HG03064 (cell line): ENCODE data around the gene ZNF410.
"Not testable (repeated sequence)": the region's sequence is repeated elsewhere in the genome, so short reads cannot be mapped to it uniquely, and the experiment has no call there.

ENCODE experiments used
- ATAC-seq: cut with Tn5 transposase; IDR thresholded peaks from one replicate; pipeline ENCODE4 v1.9.1; 2021; ENCODE audit warnings: low read depth; ENCODE audit not compliant: unreplicated experiment

Gene ZNF410

DNA sequence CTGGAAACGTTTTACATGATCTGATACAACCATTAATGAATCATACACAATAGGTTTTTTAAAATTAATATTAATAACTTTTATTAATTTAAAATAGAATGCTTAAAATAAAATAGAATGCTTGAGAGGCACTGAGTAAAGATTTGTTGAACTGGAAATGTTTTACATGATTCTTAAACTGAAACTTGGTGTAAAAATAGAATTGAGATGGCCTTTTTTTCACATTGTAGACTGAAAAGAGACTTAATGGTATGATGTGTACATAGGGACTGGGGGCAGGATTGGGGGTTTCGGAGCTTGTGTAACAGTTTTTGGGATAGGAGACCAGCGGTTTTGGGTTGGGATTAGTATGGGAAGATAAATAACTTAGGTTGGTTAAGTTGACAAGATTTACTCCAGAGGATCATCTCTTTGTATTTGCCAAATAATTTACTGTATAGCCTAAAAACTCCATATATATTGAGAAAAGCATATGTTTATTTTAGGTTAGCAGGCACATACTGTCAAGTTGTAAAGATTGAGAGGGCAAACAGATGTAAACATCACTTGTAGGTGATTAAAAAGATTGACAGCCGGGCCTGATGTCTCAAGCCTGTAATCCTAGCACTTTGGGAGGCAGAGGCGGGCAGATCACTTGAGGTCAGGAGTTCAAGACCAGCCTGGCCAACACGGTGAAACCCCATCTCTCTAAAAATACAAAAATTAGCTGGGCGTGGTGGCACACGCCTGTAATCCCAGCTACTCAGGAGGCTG lies 2.0 kb upstream of the ZNF410 start:
- ATAC-seq = no peak

DNA sequence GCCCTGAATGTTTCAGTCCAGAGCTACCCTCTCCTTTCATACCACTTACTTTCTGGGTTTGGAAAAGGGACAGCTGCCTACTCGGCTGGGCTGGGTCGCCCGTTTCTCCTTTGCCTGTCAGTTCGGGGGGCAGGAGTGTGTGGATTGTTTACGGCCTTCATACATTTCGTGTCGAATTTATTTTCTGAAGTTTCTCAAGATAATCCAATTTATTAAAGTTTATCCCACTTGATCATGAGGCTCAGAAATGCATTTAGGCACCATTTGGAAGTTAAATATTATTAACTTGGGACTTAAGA lies 608 bp downstream of the ZNF410 start:
- ATAC-seq = no peak

DNA sequence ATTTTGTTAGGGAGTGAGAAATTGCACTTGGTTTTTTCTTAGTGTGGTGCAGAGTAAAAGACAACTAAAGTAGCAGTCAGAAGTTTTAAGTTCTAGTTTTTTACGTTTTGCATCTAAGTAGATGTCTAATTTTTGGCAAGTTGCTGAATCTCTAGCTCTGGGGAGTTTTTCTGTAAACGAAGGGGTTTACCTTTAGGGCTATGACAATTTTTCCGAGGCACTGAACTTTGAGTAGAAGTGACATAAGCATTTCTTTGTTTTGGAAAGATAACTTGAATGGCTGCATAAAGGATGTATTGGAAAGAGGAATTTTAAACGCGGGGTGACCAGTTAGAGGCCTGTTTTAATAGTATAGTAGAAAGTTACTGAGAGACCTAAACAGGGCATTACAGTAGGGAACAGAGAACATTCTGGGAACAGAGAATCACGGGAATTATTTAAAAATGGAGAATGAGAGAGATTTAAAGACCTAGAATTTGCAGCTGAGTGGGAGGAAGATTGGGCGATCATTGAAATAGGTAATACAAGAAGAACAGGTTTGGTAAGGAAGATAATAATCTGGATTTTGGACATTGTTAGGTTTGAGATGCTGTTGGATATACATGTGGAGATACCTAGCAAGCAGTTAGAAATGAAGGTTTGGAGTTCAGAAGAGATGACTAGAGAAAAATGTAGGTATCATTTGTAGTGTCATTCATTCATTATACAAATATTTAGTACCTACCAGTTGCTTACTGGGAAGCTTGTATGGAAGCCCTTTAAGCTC lies 1.2 kb downstream of the ZNF410 start:
- no peak for ATAC-seq

DNA sequence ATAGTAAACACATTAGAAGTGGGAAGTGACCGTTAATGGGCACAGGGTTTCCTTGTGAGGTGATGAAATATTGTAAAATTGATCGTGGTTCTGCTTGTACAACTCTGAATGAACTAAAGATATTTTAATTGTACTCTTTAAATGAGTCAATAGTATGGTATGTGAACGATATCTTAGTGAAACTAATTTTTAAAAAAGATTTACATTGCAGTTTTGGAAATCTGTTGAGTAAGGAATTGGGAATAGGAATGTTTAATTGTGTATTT lies 1.7 kb downstream of the ZNF410 start:
- no peak for ATAC-seq

DNA sequence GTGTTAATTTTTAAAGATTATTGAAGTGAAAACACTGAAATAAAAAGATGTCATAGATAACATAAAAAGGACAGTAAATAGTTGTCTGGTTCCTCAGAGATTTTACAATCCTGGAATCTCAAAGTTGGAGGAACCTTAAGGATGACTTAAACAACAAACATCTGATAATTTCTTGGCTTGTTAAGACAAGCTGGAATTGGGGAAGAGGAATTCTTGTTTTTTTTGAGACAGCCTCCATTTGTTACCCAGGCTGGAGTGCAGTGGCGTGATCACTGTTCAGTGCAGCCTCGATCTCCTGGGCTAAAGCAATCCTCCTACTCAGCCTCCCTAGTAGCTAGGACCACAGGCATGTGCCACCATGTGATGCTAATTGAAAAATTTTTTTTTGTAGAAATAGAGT lies 2.3 kb downstream of the ZNF410 start:
- no peak for ATAC-seq

DNA sequence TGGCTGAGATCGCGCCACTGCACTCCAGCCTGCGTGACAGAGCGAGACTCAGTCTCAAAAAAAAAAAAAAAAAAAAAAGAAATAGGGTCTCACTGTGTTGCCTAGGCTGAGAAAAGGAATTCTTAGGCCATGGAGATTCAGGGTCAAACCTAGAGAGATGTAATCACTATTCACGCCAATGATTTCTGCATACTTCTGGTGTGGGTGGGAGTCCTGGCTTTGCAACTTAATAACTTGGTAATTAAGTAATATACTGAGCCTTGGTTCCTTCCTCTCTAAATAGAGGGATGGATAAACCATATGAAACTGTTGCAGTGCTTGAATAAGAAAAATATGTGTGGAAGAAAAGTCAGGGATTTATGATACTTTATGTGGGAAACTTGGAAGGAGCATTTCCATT lies 2.7 kb downstream of the ZNF410 start:
- ATAC-seq = no peak

DNA sequence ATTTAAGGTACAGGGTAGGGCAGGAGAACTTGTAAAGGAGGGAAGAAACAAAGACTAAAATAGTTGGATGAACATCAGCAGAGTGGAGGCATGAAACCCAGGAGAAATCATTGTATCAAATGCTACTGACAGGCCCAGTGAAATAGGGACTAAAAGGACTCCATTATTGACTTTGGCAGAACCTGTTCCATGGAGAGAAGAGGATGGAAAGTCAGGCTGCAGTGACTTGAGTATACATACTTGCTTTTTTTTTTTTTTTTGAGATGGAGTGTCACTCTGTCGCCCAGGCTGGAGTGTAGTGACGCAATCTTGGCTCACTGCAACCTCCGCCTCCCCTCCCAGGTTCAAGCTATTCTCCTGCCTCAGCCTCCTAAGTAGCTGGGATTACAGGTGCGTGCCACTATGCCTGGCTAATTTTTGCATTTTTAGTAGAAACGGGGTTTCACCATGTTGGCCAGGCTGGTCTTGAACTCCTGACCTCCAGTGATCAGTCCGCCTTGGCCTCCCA lies 7.6 kb downstream of the ZNF410 start:
- not testable (repeated sequence) for ATAC-seq

DNA sequence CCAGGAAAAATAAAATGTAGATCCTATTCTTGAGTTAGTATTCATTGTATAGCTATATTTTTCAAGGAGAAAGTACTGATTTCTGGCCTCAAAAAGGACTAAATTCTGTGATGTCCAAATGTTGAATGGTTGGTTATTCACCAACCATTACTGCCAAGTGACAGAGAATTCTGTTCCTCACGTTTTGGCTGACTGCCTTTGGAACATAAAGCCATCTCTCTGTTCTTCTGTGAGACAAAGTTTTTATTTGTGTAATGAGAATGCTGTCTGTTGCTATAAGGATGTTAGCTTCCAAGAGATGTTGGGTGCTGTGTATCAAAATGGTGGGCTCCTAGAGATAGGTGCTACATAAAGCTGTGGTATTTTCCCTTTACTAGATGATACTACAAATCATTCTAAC lies 9.3 kb downstream of the ZNF410 start:
- no peak for ATAC-seq

DNA sequence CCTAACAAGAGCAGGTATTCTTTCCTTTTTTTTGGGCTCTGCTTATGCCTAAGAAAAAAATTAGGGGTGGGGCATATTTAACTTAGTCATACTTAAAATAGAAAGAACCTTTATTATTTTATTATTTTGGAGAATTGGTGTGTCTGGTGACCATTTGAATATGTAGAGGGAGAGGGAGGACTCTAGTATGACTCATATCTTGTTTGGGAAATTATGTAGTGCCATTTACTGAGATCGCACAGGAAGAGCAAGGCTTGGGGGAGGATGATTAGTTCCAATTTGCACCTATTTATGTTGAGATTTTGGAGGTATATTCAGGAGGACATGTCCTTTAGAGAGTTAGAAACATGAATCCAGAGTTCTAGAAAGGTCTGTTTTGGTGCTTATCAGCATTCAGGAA lies 9.9 kb downstream of the ZNF410 start:
- no peak for ATAC-seq

DNA sequence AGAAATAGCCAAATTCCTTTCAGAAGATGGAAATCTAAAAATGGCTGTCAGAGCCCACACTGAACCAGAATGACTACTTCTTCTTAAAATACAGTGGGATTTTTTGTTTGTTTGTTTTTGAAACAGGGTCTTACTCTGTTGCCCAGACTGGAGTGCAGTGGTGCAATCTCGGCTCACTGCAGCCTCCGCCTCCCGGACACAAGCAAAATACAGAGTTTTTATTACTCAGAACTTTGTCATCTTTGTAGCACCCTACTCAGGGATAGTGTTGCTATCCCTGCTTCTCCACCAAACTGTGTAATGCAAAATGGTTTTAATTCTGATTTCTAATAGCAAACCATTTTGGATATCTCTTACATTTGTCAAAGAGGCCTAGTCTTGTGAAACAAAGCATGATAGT lies 16.4 kb downstream of the ZNF410 start:
- no peak for ATAC-seq

DNA sequence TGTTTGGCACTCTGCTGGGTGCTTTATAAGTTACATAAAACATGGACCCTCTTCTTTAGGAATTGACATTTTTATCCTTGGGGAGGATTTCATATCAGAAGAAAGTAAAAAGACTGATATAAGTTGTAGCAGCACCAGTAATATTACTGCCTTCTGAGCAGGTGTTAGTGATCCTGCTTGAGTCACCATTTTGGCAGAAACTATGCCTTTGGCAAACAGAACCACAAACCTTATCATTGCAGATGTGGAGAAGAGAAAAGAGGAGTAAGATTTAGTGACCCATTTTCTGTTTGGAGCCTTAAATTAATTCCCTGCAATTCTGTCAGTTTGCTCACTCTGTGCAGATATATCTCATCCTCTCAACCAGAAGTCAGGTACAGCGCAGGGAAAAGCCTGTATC lies 23.0 kb downstream of the ZNF410 start:
- no peak for ATAC-seq

DNA sequence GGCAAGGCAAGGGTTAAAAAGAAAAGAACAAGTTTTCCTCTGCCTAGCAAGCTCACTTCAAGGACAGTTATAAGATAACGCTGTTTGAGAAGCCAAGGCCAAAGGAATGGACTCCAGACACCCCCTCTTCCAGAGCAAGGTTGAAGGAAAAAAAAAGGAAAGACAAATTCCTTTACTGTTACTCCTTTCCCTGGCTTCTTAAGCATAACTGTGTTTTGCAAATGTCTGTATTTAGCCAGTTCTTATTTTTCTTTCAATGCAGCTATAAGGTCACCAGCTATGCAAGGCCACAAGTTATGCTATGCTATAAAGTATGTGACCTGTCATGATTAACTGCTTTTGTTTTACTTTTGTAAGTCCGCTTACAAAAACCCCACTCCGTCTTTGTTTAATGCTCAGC lies 26.6 kb downstream of the ZNF410 start:
- ATAC-seq = no peak

DNA sequence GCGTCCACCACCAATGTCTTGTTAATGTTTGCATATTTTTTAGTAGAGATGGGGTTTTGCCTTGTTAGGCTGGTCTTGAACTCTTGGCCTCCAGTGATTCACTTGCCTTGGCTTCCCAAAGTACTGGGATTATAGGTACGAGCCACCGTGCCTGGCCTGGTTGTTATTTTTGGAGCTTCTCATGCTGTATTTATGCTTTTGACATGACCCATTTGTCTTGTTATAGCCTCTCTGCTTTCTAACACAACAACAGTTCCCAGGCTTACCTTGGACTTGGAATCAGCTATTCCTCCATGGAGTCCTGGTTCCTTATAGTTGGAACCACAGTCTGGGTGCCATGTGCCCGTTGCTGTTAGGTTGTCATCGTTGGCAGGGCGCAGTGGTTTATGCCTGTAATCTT lies 29.7 kb downstream of the ZNF410 start:
- no peak for ATAC-seq

DNA sequence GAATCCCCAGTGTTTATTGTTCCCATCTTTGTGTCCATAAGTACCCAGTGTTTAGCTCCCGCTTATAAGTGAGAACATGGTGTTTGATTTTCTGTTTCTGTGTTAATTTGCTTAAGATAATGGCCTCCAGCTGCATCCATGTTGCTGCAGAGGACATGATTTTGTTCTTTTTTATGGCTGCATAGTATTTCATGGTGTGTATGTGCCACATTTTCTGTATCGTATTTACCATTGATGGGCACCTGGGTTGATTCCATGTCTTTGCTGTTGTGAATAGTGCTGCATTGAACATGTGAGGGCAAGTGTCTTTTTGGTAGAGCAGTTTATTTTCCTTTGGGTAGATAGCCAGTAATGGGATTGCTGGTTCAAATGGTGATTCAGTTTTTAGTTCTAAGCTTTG lies 32.8 kb downstream of the ZNF410 start:
- not testable (repeated sequence) for ATAC-seq

DNA sequence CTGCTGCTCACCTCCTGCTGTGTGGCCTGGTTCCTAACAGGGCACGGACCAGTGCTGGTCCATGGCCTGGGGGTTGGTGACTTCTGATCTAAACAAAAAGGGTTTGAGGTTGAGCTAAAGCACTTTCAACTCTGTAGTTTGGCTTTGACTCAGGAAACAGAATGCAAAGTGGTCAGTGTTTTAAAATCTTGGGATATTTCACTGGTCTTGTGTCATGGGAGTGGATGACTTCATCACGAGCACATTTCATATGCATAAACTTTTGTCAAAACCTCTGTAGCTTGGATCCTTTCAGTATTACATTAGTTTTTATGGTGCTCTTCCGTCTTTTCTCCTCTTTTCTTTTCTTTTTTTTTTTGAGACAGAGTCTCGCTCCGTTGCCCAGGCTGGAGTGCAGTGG lies 37.7 kb downstream of the ZNF410 start:
- no peak for ATAC-seq

DNA sequence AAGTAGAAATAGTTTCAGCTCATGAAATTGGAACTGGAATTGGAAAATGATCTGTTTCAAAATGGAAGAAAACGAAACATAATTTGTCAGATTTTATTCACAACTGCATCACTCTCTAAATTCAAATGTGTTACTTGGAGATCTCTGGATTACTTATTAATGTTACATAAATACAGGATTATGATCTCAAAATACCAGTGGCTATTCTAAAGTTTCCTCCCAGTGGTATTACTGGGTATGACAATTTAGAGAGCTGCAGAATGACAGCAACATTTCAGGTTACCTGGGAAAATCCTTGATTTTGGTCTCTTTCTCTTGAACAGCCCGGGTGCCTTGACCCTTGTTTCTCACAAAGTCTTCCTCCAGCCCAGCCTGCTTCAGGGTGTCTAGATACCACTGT lies 49.0 kb downstream of the ZNF410 start:
- ATAC-seq = no peak

DNA sequence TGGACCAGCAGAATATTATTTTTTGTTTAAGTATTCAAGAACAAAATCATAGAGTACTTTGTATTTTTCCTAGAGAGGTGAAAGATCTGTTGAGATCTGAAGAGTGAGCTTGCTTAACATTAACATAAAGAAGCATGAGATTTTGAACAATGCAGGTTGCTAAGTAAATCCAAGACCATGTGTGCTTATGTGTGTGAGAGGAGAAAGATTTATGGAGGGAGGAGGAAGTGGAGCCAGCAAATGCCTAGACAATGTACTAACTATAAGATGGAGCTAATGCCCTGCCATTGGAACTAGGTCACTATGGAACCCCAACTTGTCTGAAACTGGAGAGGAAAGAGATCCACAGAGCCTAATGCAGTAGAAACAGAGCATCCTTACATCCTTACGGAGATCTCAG lies 49.9 kb downstream of the ZNF410 start:
- ATAC-seq = no peak

DNA sequence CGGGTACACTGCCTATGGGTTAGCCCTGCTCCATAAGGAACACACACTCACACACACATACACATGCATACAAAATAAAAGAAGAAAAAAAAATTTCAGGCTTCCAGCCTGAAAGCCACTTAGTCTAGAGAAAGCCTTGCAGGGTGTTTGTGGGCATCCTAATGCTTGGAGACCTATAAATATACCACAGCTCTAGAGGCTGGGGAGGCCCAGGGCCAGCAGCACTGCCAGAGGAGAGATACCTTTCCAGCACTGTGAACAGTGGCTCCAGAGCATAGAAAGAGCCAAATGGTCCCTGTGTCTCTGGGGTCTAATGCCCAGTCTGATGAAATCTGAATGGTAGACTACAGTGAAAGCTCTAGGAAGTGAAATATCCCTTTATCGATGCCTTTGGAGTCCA lies 50.4 kb downstream of the ZNF410 start:
- no peak for ATAC-seq

DNA sequence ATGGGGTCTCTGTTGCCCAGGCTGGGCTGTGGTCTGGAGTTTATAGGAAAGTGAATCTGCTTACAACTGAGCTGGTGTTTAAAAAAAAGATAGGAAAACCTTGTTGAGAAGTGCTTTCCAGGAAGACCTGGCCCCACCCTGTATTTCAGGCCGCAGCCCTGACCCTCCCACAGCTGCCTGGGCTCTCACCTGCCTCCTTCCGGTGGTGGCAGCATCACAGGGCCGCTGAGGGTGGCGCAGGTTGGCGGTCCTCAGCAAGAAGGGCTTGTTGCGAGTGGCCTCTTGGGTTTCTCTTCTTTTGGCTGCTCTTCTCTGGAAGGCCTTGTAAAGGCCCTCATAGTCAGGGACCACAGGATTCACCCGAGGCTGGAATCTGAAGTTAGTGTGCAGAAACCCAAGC lies 55.5 kb downstream of the ZNF410 start:
- no peak for ATAC-seq

DNA sequence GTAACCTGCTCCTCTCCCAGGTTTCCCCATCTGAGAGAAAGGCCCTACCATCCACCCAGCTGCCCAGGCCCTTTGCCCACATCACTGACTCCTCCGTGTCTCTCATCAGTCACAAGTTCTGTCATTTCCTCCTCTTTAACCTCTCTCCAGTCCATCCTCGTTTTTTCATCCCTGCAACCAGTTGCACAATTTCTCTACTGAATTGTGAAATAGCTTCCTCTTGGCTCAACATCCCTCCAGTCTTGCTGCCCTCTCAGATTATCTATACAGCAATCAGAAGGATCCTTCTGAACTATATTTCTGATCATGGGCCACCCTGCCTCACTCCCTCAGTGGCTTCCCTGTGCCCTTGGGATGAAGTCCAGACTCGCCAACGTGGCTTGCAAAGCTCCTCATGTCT lies 56.4 kb downstream of the ZNF410 start:
- ATAC-seq = no peak

DNA sequence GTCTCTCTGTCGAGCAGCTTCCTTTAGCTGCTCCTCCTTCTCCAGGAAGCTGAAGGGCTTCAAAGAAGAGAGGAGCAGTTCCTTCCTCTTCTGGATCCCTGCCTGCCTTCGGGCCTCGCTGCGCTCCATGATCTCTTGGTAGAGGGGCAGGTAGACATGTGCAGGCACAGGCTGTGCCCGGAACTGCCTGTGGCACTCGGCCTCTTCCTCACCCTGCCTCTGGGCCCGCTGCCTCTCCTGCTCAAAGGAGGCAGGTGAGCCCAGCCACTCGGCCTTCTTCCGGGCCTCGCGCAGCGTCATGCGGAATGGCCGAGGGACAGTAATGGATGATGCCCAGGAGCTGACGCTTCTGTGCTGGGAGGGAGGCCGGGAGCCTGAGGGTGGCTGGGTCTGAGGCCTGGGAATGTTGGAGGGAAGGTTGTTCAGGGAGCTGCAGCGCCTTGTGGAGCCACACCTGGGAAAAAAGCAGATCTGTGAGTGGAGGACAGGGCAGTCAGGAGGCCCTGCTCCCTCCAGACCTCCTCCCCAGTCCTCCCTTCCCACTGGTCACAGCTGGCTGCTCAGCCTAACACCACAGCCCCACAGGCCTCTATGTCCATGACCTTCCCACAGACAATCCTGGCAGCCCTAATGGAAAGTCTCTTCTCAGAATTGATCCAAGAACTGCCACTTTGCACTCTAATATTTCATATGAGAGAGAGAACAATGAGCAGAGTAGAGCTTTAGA lies 57.9 kb downstream of the ZNF410 start:
- no peak for ATAC-seq

DNA sequence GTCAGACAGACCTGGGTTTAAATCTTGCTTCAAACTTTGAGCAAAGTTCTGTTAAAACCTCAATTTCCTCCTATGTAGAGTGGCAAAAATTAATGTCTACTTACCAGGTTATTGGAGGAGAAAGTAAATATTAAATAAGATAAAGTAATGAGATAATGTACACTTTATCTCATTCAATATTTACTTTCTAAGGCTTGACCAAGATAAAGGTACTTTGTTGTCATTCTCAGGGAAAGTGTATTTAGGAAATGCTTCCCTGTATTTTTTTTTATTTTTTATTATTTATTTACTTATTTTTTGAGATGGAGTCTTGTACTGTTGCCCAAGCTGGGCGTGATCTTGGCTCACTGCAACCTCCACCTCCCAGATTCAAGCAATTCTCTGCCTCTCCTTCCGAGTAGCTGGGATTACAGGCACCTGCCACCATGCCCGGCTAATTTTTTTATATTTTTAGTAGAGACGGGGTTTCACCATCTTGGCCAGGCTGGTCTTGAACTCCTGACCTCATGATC lies 58.6 kb downstream of the ZNF410 start:
- ATAC-seq = no peak
